H1 (cell line): Measurements from ENCODE around the gene NDUFB4. TPM values are rescaled to one million over a fixed set of nuclear protein-coding genes. Genes with fewer than 3 reads are reported as not detected.

Experiments
- ASH2L ChIP-seq: fragments of 200-600, 300-600 bp; sonication (generic); IDR thresholded peaks from one replicate; pipeline ENCODE4 v1.7.1; 2017; ENCODE audit warnings: low read length
- GTF2F1 ChIP-seq: IDR thresholded peaks from 2 replicates; pipeline ENCODE4 v1.6.1; 2012; ENCODE audit warnings: low read depth, low read length, improper control_type of control experiment, borderline replicate concordance
- HDAC2 ChIP-seq, 2 experiments: fragments of 300-600 bp in 1 of 2; sonication (generic) in 1 of 2; IDR thresholded peaks; 2 replicates each; pipeline ENCODE4 v1.6.1; 2011 to 2012; ENCODE audit warnings: low read depth in 2 of 2, low read length in 2 of 2, mild to moderate bottlenecking in 2 of 2, moderate library complexity in 2 of 2, borderline replicate concordance in 1 of 2, inconsistent platforms in 1 of 2
- KDM1A ChIP-seq: fragments of 200-600, 300-600 bp; sonication (generic); IDR thresholded peaks from 2 replicates; pipeline ENCODE4 v1.7.1; 2016; ENCODE audit warnings: mild to moderate bottlenecking, low read length, borderline replicate concordance
- KDM4A ChIP-seq: IDR thresholded peaks from one replicate; pipeline ENCODE4 v1.7.1; 2012; ENCODE audit warnings: low read depth, mild to moderate bottlenecking, moderate library complexity, low read length, inconsistent platforms; ENCODE audit not compliant: severe bottlenecking
- KDM5A ChIP-seq: fragments of 200-600 bp; IDR thresholded peaks from 2 replicates; pipeline ENCODE4 v1.7.1; 2012; ENCODE audit warnings: mild to moderate bottlenecking, low read length, inconsistent platforms, mixed read lengths
- NRF1 ChIP-seq: IDR thresholded peaks from 2 replicates; pipeline ENCODE4 v1.6.1; 2011; ENCODE audit warnings: mild to moderate bottlenecking, low read depth, low read length, improper control_type of control experiment
- PHF8 ChIP-seq: fragments of 200-600 bp; sonication (generic); conservative IDR thresholded peaks from 2 replicates; pipeline ENCODE4 v1.7.1; 2012; ENCODE audit warnings: low read depth, mild to moderate bottlenecking, inconsistent platforms, low read length, moderate library complexity
- RAD21 ChIP-seq, 2 experiments: IDR thresholded peaks in 1 of 2; conservative IDR thresholded peaks in 1 of 2; 2 replicates each; pipeline ENCODE4 v1.6.1; 2011; ENCODE audit warnings: low read depth in 2 of 2, low read length in 2 of 2, improper control_type of control experiment in 1 of 2, inconsistent platforms in 1 of 2, mild to moderate bottlenecking in 1 of 2, moderate library complexity in 1 of 2
- RBBP5 ChIP-seq: IDR thresholded peaks from 2 replicates; pipeline ENCODE4 v1.7.1; 2012; ENCODE audit warnings: low read depth, mild to moderate bottlenecking, inconsistent platforms, low read length, moderate library complexity, borderline replicate concordance
- RXRA ChIP-seq: IDR thresholded peaks from 2 replicates; pipeline ENCODE4 v1.6.1; 2011; ENCODE audit warnings: low read depth, mild to moderate bottlenecking, low read length, moderate library complexity; ENCODE audit not compliant: insufficient read depth
- SIN3A ChIP-seq, 2 experiments: IDR thresholded peaks in 1 of 2; conservative IDR thresholded peaks in 1 of 2; 2 replicates each; pipeline ENCODE4 v1.6.1; 2011 to 2012; ENCODE audit warnings: low read length in 2 of 2, improper control_type of control experiment in 1 of 2, low read depth in 1 of 2, mild to moderate bottlenecking in 1 of 2
- SP4 ChIP-seq: IDR thresholded peaks from 2 replicates; pipeline ENCODE4 v1.6.1; 2012; ENCODE audit warnings: low read length, inconsistent platforms
- TBP ChIP-seq: IDR thresholded peaks from 2 replicates; pipeline ENCODE4 v1.6.1; 2011; ENCODE audit warnings: low read depth, low read length, improper control_type of control experiment
- TCF12 ChIP-seq: IDR thresholded peaks from 2 replicates; pipeline ENCODE4 v1.6.1; 2011; ENCODE audit warnings: low read depth, mild to moderate bottlenecking, low read length
- YY1 ChIP-seq: IDR thresholded peaks from 2 replicates; pipeline ENCODE4 v1.6.1; 2011; ENCODE audit warnings: low read depth, mild to moderate bottlenecking, low read length
- polyA plus RNA-seq, 7 experiments: library from polyadenylated mRNA; depleted of rRNA in 3 of 7; stranded (reverse) in 5 of 7; unstranded in 2 of 7; fragments of >200 nt in 5 of 7; fragments of 200-250 nt in 2 of 7; gene quantifications; 1 replicate in 5 of 7; 2 replicates in 1 of 7; 4 replicates in 1 of 7; pipeline versions ENCODE4 v1.2.1 to v1.2.3, GENCODE V29; 2011 to 2013; ENCODE audit warnings: missing spikeins in 2 of 7, mixed read lengths in 2 of 7
- total RNA-seq: library from RNA; stranded (reverse); fragmentation: NEBNext Ultra II Directional; extraction: Animal tissue kit (Norgen Biotek cat#: 25700); gene quantifications from 2 replicates; pipeline ENCODE4 v1.2.1, GENCODE V29; 2021
- TF ChIP-seq, protein P1 (sequence below): IDR thresholded peaks from 2 replicates; pipeline ENCODE4 v1.6.1; 2011; ENCODE audit warnings: low read length, improper control_type of control experiment
- TF ChIP-seq, protein P2 (sequence below): IDR thresholded peaks from 2 replicates; pipeline ENCODE4 v1.6.1; 2012; ENCODE audit warnings: inconsistent platforms
- TF ChIP-seq, protein P3 (sequence below): IDR thresholded peaks from 2 replicates; pipeline ENCODE4 v1.6.1; 2012; ENCODE audit warnings: inconsistent platforms

Gene NDUFB4
- total and polyA plus RNA-seq, 2 of the 8 experiments (the other 6 are each of a cell fraction or from before 2014, with no cell fraction given) = 184 to 382 TPM

DNA sequence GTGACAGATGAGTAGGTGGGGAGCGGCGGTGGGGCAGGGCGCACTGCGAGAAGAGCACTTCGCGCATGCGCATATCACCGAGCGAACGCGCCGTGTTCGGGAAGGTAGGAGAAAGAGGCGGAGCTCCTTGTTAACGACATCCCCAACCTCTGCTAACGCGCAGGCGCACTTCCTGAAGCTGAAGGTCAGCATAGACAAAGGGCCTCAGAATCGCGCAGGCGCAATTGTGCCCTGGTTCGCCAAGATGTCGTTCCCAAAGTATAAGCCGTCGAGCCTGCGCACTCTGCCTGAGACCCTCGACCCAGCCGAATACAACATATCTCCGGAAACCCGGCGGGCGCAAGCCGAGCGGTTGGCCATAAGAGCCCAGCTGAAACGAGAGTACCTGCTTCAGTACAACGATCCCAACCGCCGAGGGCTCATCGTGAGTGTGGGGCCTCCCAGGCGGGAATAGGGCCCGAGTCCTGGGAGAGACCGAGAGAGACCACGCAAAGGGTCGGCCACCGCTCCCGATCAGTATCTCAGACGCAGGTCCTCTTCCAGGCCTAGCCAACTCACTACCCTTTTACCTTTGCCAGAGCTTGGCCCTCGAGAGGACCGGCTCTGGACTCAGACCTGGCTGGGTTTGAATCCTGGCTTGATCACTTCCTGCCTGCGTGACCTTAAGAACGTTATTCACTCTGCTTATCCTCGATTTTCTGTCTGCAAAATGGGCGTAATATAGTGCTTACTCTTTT, at the start of gene NDUFB4 (continued):
- TF ChIP-seq GTF2F1 = 0 out of 2 replicates have a peak, but pooled peaks have one; percentile 9
- TF ChIP-seq TCF12 = no peak
- peak; percentile 92 for TF ChIP-seq KDM1A
- peak; percentile 92 for TF ChIP-seq PHF8
- TF ChIP-seq SP4 = peak; percentile 27; the same call in 1 of the 2 replicates
- TF ChIP-seq HDAC2 (IDR thresholded peaks at IDR 0.05; ENCODE audit: borderline replicate concordance in 1 of 2, low read depth in 2 of 2, low read length in 2 of 2) = peak in 1 of 2 experiments; percentile 42; a peak in 2 of 4 replicates
- TF ChIP-seq KDM4A = no peak
- peak; percentile 86 for TF ChIP-seq TBP
- TF ChIP-seq RBBP5 = peak; percentile 84; the same call in 1 of the 2 replicates
- TF ChIP-seq, protein P1, sequence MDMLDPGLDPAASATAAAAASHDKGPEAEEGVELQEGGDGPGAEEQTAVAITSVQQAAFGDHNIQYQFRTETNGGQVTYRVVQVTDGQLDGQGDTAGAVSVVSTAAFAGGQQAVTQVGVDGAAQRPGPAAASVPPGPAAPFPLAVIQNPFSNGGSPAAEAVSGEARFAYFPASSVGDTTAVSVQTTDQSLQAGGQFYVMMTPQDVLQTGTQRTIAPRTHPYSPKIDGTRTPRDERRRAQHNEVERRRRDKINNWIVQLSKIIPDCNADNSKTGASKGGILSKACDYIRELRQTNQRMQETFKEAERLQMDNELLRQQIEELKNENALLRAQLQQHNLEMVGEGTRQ = no peak
- TF ChIP-seq, protein P2, sequence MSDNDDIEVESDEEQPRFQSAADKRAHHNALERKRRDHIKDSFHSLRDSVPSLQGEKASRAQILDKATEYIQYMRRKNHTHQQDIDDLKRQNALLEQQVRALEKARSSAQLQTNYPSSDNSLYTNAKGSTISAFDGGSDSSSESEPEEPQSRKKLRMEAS = no peak; the same call in 1 of the 2 replicates
- TF ChIP-seq, protein P3, sequence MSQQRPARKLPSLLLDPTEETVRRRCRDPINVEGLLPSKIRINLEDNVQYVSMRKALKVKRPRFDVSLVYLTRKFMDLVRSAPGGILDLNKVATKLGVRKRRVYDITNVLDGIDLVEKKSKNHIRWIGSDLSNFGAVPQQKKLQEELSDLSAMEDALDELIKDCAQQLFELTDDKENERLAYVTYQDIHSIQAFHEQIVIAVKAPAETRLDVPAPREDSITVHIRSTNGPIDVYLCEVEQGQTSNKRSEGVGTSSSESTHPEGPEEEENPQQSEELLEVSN = 0 out of 2 replicates have a peak, but pooled peaks have one; percentile 14
- peak; percentile 76 for TF ChIP-seq YY1
- 0 out of 4 replicates have a peak, but pooled peaks of 1 of the 2 experiments have one; percentile 24 for TF ChIP-seq SIN3A (conservative IDR thresholded peaks at IDR 0.05 in 1 of 2, IDR thresholded peaks at IDR 0.05 in 1 of 2; ENCODE audit: low read depth in 1 of 2, low read length in 2 of 2)
- peak in 1 of 2 experiments; percentile 3; a peak in 1 of 4 replicates for TF ChIP-seq RAD21 (IDR thresholded peaks at IDR 0.05 in 1 of 2, conservative IDR thresholded peaks at IDR 0.05 in 1 of 2; ENCODE audit: low read depth in 2 of 2, low read length in 2 of 2)
- TF ChIP-seq NRF1 = peak; percentile 34; the same call in 1 of the 2 replicates
- TF ChIP-seq RXRA = no peak
- peak; percentile 74 for TF ChIP-seq ASH2L
- peak; percentile 53; the same call in 1 of the 2 replicates for TF ChIP-seq KDM5A
